ENCODE data around the gene C2CD2. TPM values are rescaled to one million over a fixed set of nuclear protein-coding genes. Genes with fewer than 3 reads are reported as not detected.

Gene C2CD2
- total and polyA plus RNA-seq, 10 of the 15 experiments (the other 5 are each of a cell fraction or from before 2014, with no cell fraction given), result 2.2 to 30.9 (median 9.9) TPM

DNA sequence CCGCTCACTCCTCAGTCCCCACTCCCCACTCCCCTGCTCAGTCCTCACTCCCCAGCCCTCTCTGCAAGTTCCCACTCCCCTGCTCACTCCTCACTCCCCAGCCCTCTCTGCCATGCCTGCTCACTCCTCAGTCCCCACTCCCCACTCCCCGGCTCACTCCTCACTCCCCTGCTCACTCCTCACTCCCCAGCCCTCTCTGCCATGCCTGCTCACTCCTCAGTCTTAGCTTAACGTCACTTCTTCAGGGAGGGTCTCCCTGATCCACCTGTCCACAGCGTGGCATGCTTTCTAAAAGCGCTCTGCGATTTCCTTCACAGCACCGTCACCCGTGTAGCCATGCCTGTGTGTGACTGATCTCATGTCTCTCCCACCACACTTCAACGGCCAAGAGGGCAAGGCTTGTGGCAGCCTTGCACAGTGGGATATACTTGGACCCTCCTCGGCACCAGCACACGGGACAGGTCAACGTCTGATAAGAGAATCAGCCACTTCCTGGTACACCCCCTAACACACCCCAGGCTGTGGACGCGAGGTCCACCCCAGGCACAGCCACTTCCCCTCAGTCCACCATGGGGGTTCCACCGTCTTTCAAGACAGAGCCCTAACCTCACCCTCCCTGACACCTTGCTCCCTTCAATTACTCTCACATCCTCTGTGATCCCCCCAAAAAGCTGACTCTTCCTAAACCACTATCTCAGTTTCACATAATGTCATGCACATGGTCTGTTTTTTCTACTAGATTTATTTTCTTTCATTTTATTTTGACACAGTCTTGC is 88.6 kb downstream of the C2CD2 start (continued):
- TF ChIP-seq E2F8 (IDR thresholded peaks at IDR 0.05; ENCODE audit: low read depth, partially characterized antibody) (no peak), ETV6 (conservative IDR thresholded peaks at IDR 0.05 in 1 of 2, IDR thresholded peaks at IDR 0.05 in 1 of 2; ENCODE audit: borderline replicate concordance in 1 of 2, low read depth in 1 of 2) (peak in 1 of 2 experiments; percentile 95; a peak in 2 of 4 replicates), CTCF (IDR thresholded peaks at IDR 0.05 in 2 of 3, conservative IDR thresholded peaks at IDR 0.05 in 1 of 3; ENCODE audit: control insufficient read depth in 2 of 3, extremely low read depth in 1 of 3, insufficient read depth in 1 of 3, low read depth in 3 of 3, low read length in 3 of 3) (no peak), FOS (IDR thresholded peaks at IDR 0.05; ENCODE audit: borderline replicate concordance, extremely low read depth, insufficient read length) (no peak), GATAD2B (conservative IDR thresholded peaks at IDR 0.05; ENCODE audit: low read depth) (peak; percentile 93; the same call in 1 of the 2 replicates), KDM1A (IDR thresholded peaks at IDR 0.05; ENCODE audit: borderline replicate concordance) (no peak), NBN (IDR thresholded peaks at IDR 0.05) (peak; percentile 87), CBX3 (IDR thresholded peaks at IDR 0.05; ENCODE audit: borderline replicate concordance, low read depth) (no peak), ZNF207 (IDR thresholded peaks at IDR 0.05; ENCODE audit: borderline replicate concordance) (no peak), TBL1XR1 (IDR thresholded peaks at IDR 0.05; ENCODE audit: low read depth, low read length) (0 out of 2 replicates have a peak, but pooled peaks have one; percentile 36), EP300 (IDR thresholded peaks at IDR 0.05; ENCODE audit: borderline replicate concordance in 1 of 2, control insufficient read depth in 1 of 2, low read depth in 2 of 2, low read length in 2 of 2) (peak; percentile 73 to 84; a peak in 3 of 4 replicates), GABPA (IDR thresholded peaks at IDR 0.05; ENCODE audit: low read depth) (no peak), BCL3 (IDR thresholded peaks at IDR 0.05; ENCODE audit: borderline replicate concordance, insufficient read depth, low read depth, low read length, poor library complexity, severe bottlenecking) (no peak), FOXK2 (IDR thresholded peaks at IDR 0.05) (no peak)
- TF ChIP-seq, protein P1, sequence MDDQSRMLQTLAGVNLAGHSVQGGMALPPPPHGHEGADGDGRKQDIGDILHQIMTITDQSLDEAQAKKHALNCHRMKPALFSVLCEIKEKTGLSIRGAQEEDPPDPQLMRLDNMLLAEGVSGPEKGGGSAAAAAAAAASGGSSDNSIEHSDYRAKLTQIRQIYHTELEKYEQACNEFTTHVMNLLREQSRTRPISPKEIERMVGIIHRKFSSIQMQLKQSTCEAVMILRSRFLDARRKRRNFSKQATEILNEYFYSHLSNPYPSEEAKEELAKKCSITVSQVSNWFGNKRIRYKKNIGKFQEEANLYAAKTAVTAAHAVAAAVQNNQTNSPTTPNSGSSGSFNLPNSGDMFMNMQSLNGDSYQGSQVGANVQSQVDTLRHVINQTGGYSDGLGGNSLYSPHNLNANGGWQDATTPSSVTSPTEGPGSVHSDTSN (IDR thresholded peaks at IDR 0.05; ENCODE audit: insufficient replicate concordance, low read depth, low read length), result no peak
- TF ChIP-seq, protein P2, sequence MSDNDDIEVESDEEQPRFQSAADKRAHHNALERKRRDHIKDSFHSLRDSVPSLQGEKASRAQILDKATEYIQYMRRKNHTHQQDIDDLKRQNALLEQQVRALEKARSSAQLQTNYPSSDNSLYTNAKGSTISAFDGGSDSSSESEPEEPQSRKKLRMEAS (IDR thresholded peaks at IDR 0.05; ENCODE audit: low read depth, low read length), result peak; percentile 26; the same call in 1 of the 2 replicates
- TF ChIP-seq, protein P3, sequence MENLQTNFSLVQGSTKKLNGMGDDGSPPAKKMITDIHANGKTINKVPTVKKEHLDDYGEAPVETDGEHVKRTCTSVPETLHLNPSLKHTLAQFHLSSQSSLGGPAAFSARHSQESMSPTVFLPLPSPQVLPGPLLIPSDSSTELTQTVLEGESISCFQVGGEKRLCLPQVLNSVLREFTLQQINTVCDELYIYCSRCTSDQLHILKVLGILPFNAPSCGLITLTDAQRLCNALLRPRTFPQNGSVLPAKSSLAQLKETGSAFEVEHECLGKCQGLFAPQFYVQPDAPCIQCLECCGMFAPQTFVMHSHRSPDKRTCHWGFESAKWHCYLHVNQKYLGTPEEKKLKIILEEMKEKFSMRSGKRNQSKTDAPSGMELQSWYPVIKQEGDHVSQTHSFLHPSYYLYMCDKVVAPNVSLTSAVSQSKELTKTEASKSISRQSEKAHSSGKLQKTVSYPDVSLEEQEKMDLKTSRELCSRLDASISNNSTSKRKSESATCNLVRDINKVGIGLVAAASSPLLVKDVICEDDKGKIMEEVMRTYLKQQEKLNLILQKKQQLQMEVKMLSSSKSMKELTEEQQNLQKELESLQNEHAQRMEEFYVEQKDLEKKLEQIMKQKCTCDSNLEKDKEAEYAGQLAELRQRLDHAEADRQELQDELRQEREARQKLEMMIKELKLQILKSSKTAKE (IDR thresholded peaks at IDR 0.05; ENCODE audit: low read depth, poor library complexity, severe bottlenecking), result peak; percentile 79

All from GM12878 (cell line).